Vagina (tissue), 2 donors: Measurements from ENCODE around the gene ISX. TPM values are rescaled to one million over a fixed set of nuclear protein-coding genes. Genes with fewer than 3 reads are reported as not detected.
A peak's percentile ranks its signal among the peaks of the same experiment; 100 is the strongest.
"Not testable (repeated sequence)": the region's sequence is repeated elsewhere in the genome, so short reads cannot be mapped to it uniquely, and the experiment has no call there.

Experiments used
- DNase-seq, 2 donors: peaks; one replicate each; pipeline ENCODE4 v3.0.0-alpha.2; 2017; ENCODE audit errors: extremely low spot score in 2 of 2
- H3K27ac ChIP-seq: fragments of 200-600 bp; sonication (generic); one replicate; pipeline ENCODE4 v1.5.1; 2019
- H3K27me3 ChIP-seq: fragments of 200-600 bp; sonication (generic); one replicate; pipeline ENCODE4 v1.5.1; 2019
- H3K36me3 ChIP-seq, 2 donors: fragments of 200-600 bp; sonication (generic); one replicate each; pipeline ENCODE4 v1.5.1; 2017 to 2019
- H3K4me1 ChIP-seq: fragments of 200-600 bp; sonication (generic); one replicate; pipeline ENCODE4 v1.5.1; 2019
- H3K4me3 ChIP-seq, 2 donors: fragments of 200-600 bp; sonication (generic); 1 replicate in 1 of 2; 2 replicates in 1 of 2; pipeline ENCODE4 v1.5.1; 2016 to 2019
- H3K9me3 ChIP-seq: fragments of 200-600 bp; sonication (generic); one replicate; pipeline ENCODE4 v1.5.1; 2019
- POLR2A ChIP-seq, 2 donors: fragments of 450-650 bp; IDR thresholded peaks; one replicate each; pipeline ENCODE4 v1.6.1; 2017; ENCODE audit warnings: antibody characterized with exemption in 2 of 2, mild to moderate bottlenecking in 2 of 2, moderate library complexity in 2 of 2
- POLR2AphosphoS5 ChIP-seq, 2 donors: sonication (generic); formaldehyde crosslinking; IDR thresholded peaks; one replicate each; pipeline ENCODE4 v1.9.0; 2017; ENCODE audit warnings: antibody characterized with exemption in 2 of 2, mild to moderate bottlenecking in 2 of 2, low read depth in 1 of 2; ENCODE audit not compliant: insufficient read depth in 1 of 2
- intact Hi-C: fragments of 100-400 bp; cut with DNase I; formaldehyde crosslinking; loops from one replicate; pipeline ENCODE4 v1.15.1; 2023
- total RNA-seq: library from RNA; depleted of rRNA; stranded (reverse); fragments of >200 nt; gene quantifications from one replicate; pipeline ENCODE4 v1.2.3, GENCODE V29; 2016
- TF ChIP-seq, protein P1 (sequence below), 3 experiments: fragments of 450-650 bp in 2 of 3; fragments of 200-600 bp in 1 of 3; sonication (generic) in 1 of 3; IDR thresholded peaks; one replicate each; pipeline ENCODE4 v1.5.1; 2017 to 2019; ENCODE audit warnings: antibody characterized with exemption in 3 of 3, mild to moderate bottlenecking in 2 of 3, moderate library complexity in 2 of 3

Gene ISX
- total RNA-seq, 1 donor from 2014 or later: not detected

GRCh38 chr22:35022291-35022690 lies 43.7 kb upstream of the ISX start:
- TF ChIP-seq, protein P1, sequence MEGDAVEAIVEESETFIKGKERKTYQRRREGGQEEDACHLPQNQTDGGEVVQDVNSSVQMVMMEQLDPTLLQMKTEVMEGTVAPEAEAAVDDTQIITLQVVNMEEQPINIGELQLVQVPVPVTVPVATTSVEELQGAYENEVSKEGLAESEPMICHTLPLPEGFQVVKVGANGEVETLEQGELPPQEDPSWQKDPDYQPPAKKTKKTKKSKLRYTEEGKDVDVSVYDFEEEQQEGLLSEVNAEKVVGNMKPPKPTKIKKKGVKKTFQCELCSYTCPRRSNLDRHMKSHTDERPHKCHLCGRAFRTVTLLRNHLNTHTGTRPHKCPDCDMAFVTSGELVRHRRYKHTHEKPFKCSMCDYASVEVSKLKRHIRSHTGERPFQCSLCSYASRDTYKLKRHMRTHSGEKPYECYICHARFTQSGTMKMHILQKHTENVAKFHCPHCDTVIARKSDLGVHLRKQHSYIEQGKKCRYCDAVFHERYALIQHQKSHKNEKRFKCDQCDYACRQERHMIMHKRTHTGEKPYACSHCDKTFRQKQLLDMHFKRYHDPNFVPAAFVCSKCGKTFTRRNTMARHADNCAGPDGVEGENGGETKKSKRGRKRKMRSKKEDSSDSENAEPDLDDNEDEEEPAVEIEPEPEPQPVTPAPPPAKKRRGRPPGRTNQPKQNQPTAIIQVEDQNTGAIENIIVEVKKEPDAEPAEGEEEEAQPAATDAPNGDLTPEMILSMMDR (IDR thresholded peaks at IDR 0.05): no peak
- no peaks in the 10 kb centered on the region for H3K27me3 ChIP-seq
- no peak overlapping the region for H3K27ac ChIP-seq
- intact Hi-C loops: no loop called here
- H3K9me3 ChIP-seq: no peaks in the 10 kb centered on the region
- H3K4me1 ChIP-seq: peaks cover 6% of the 10 kb centered on the region
- H3K36me3 ChIP-seq: no peaks in the 10 kb centered on the region
- DNase-seq: no peak
- H3K4me3 ChIP-seq: no peak overlapping the region

- TF ChIP-seq, protein P1 (IDR thresholded peaks at IDR 0.05): peak; percentile 48 to 75 (median 63)
- TF ChIP-seq POLR2A (IDR thresholded peaks at IDR 0.05): no peak
- no peaks in the 10 kb centered on the region for H3K9me3 ChIP-seq
- no peak overlapping the region for H3K4me3 ChIP-seq
- intact Hi-C loops: no loop called here
- H3K4me1 ChIP-seq: peaks cover 6% of the 10 kb centered on the region
- no peak for DNase-seq
- H3K27ac ChIP-seq: no peak overlapping the region
- H3K27me3 ChIP-seq: no peaks in the 10 kb centered on the region
- no peaks in the 10 kb centered on the region for H3K36me3 ChIP-seq
Measured at GRCh38 chr22:35023692-35024363, 42.1 kb upstream of the ISX start.

GRCh38 chr22:35024364-35024692 lies 41.6 kb upstream of the ISX start:
- no peaks in the 10 kb centered on the region for H3K9me3 ChIP-seq
- no peak for DNase-seq
- H3K27ac ChIP-seq: no peak overlapping the region
- H3K4me3 ChIP-seq: no peak overlapping the region
- H3K4me1 ChIP-seq: peaks cover 6% of the 10 kb centered on the region
- TF ChIP-seq POLR2AphosphoS5 (IDR thresholded peaks at IDR 0.05; ENCODE audit: insufficient read depth in 1 of 2, low read depth in 1 of 2): no peak
- TF ChIP-seq, protein P1 (IDR thresholded peaks at IDR 0.05): no peak
- no peak for TF ChIP-seq POLR2A (IDR thresholded peaks at IDR 0.05)
- H3K27me3 ChIP-seq: no peaks in the 10 kb centered on the region
- no peaks in the 10 kb centered on the region for H3K36me3 ChIP-seq
- intact Hi-C loops: no loop called here

GRCh38 chr22:35030112-35030511 lies 35.8 kb upstream of the ISX start:
- H3K27ac ChIP-seq, DNase-seq, H3K9me3 ChIP-seq, H3K36me3 ChIP-seq, intact Hi-C loops, H3K4me1 ChIP-seq, H3K4me3 ChIP-seq, H3K27me3 ChIP-seq: not testable (repeated sequence)

DNA sequence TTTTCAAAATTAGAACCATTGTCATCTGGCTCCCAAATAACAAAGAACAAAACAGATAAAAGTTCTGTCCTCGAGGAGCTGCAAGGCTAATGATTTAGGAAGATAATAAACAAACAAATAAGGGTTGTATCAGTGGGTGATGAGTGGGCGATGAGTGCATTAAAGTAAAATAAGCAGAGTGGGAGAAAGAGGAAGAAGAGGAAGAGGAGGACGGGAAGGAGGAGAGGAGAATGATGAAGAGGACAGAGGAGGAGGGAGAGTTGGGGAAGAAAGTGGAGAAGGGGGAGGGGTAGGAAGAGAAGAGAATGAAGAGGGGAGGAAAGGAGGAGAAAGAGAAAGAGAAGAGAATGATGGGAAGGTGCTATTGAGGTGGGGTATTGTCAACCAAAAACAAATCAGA lies 33.4 kb upstream of the ISX start:
- Histone ChIP-seq H3K4me1 (no peaks in the 10 kb centered on the region), H3K36me3 (no peaks in the 10 kb centered on the region), H3K9me3 (no peaks in the 10 kb centered on the region), H3K27me3 (no peaks in the 10 kb centered on the region), H3K27ac (no peak overlapping the region), H3K4me3 (no peak overlapping the region)
- no peak for TF ChIP-seq POLR2AphosphoS5 (IDR thresholded peaks at IDR 0.05; ENCODE audit: insufficient read depth in 1 of 2, low read depth in 1 of 2)
- intact Hi-C loops: no loop called here
- DNase-seq: no peak

DNA sequence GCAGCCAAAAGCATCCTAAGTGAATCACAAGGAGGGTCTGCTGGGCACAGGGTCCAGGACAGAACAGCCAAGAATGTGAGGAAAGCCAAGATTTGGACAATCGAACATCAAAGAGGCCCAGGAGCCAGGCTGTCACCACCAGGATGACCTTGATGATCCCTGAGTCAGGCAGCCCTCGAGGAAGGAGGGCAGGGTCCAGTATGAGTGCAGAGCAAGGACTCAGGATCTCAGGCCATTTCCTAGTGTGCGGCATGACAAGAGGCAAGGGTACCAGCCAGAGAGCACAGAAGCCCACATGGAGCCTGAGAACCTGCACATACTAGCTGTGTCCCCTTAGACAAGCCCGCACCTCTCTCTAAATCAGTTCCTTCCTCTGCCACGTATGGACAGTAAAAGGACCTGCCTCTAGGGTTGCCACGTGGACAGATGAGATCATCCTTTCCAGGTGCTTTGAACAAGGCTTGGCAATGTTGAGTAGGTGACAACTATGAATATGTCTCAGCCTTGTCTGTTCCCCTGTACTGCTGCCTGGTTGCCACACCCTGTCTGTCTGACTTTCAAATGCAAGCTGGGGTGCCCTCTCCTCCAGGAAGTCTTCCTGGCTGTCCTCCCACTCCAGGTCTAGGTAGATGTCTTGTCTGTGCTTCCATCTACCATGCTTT lies 32.2 kb upstream of the ISX start:
- DNase-seq: no peak
- Histone ChIP-seq H3K9me3 (no peaks in the 10 kb centered on the region), H3K4me1 (no peaks in the 10 kb centered on the region), H3K27ac (no peak overlapping the region), H3K27me3 (no peaks in the 10 kb centered on the region), H3K4me3 (no peak overlapping the region), H3K36me3 (no peaks in the 10 kb centered on the region)
- intact Hi-C loops: no loop called here
- TF ChIP-seq, protein P1 (IDR thresholded peaks at IDR 0.05): no peak
- TF ChIP-seq POLR2A (IDR thresholded peaks at IDR 0.05): no peak
- TF ChIP-seq POLR2AphosphoS5 (IDR thresholded peaks at IDR 0.05; ENCODE audit: insufficient read depth in 1 of 2, low read depth in 1 of 2): no peak
